ENCODE measurements around the gene FOCAD.

FOCAD gene

DNA sequence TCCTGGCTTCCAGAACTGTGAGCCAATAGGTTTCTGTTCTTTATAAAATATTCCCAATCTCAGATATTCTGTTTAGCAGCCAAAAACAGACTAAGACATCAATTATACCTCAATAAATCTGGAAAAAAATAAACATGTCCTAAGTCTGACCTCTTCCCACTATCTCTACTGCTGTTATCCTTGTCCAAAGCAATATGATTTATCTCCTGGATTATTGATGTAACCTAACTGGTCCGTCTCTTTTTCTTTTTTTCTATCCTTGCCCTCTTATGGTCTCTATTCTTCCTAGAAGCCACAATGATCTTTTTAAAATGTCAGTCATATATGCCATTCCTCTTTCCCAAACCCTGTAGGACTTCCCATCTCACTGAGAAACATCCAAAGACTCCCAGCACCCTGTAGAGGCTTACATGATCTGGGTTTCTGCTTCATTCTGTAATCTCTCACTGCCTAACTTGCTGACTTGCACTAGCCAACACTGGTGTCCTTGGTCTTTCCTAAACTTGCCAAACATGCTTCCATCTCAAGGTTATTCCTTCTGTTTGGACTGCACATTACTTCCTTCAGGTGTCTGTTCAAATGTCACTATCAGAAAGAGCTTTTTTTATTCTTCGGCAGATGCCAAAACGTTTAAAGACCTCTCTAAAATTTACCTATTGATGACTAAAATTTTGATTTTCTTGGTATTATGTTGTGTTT is 13.1 kb downstream of the FOCAD start:
- 91 to 97% methylated on average over 2 to 3 of the region's 3 CpGs for WGBS, 2 experiments
- Histone ChIP-seq H3K36me3 (ENCODE audit: control insufficient read depth, insufficient read depth, low read length) (no peaks in the 10 kb centered on the region), H3K27me3 (ENCODE audit: control insufficient read depth, insufficient read depth, low read length, poor library complexity, severe bottlenecking) (no peaks in the 10 kb centered on the region), H3K4me1 (ENCODE audit: control insufficient read depth, insufficient read depth, low read length) (peaks cover 6% of the 10 kb centered on the region), H3K27ac (ENCODE audit: insufficient read depth, low read depth, low read length, poor library complexity, severe bottlenecking) (no peak overlapping the region), H3K9me3 (ENCODE audit: control insufficient read depth, low read length) (no peaks in the 10 kb centered on the region), H3K4me3 (ENCODE audit: insufficient read depth, low read depth, low read length) (no peak overlapping the region)

DNA sequence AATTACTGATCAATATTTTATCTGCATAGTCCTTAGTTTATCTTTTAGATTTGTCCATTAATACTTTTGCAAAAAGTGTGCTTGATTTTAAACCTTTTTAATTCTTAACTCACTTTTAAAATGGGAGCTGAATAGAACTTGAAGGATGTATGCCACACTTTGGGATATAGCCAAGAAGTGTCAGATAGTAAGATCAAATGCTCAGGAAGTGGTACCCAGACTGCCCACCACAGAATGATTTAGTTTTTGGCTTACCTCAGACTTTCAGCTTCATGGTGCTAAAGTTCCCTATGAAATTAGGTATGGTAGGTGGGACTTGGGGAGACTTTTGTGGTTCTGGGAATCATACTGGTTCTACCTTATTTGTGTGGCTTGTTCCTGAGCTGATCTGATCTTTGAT is 14.7 kb downstream of the FOCAD start:
- Histone ChIP-seq H3K27me3 (ENCODE audit: control insufficient read depth, insufficient read depth, low read length, poor library complexity, severe bottlenecking) (no peaks in the 10 kb centered on the region), H3K27ac (ENCODE audit: insufficient read depth, low read depth, low read length, poor library complexity, severe bottlenecking) (no peak overlapping the region), H3K36me3 (ENCODE audit: control insufficient read depth, insufficient read depth, low read length) (no peaks in the 10 kb centered on the region), H3K4me3 (ENCODE audit: insufficient read depth, low read depth, low read length) (no peak overlapping the region), H3K9me3 (ENCODE audit: control insufficient read depth, low read length) (no peaks in the 10 kb centered on the region), H3K4me1 (ENCODE audit: control insufficient read depth, insufficient read depth, low read length) (no peaks in the 10 kb centered on the region)

DNA sequence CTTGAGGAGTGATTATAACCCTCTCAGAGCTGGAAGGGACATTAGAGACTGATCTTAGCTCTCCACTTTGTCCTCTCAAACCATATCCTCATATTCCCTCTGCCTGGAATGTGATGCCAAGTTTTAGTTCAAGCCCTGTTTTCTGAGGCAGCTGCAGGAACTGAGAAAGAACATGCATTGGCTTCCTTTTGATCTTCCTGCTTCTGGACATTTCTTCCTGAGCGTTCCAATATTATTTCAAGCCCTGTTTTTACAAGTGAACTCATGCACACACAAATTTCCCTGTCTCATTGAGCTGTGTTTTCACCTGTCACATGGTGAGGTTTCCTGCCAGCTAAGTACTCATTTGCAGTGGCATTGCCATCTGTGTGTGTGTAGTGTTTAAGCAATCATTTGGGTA is 17.0 kb downstream of the FOCAD start:
- no peak overlapping the region for H3K27ac ChIP-seq (ENCODE audit: insufficient read depth, low read depth, low read length, poor library complexity, severe bottlenecking)
- no peak overlapping the region for H3K4me3 ChIP-seq (ENCODE audit: insufficient read depth, low read depth, low read length)
- no peaks in the 10 kb centered on the region for H3K27me3 ChIP-seq (ENCODE audit: control insufficient read depth, insufficient read depth, low read length, poor library complexity, severe bottlenecking)
- no peaks in the 10 kb centered on the region for H3K9me3 ChIP-seq (ENCODE audit: control insufficient read depth, low read length)
- no peaks in the 10 kb centered on the region for H3K36me3 ChIP-seq (ENCODE audit: control insufficient read depth, insufficient read depth, low read length)
- WGBS, 2 experiments = 81 to 88% methylated on average over 1 of the region's 1 CpG
- no peaks in the 10 kb centered on the region for H3K4me1 ChIP-seq (ENCODE audit: control insufficient read depth, insufficient read depth, low read length)

DNA sequence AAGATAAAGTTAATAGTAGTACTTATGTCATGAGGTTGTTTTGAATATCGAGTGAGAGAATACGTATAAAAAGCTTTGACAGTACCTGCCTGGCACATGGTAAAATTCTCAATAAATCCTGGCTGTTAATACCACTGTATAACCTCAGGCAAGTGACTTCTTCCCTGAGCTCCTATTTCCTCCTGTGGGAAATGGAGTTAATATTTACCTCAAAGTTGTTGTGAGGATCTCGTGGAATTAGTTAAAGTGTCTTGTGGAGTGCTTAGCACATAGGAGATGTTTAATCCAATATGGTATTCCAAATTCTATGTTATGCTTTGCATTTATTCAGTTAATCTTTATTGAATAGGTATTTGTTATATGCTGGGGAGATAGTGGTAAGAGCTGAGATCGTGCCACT is 18.5 kb downstream of the FOCAD start:
- H3K4me3 ChIP-seq (ENCODE audit: insufficient read depth, low read depth, low read length) = no peak overlapping the region
- H3K4me1 ChIP-seq (ENCODE audit: control insufficient read depth, insufficient read depth, low read length) = no peaks in the 10 kb centered on the region
- no peaks in the 10 kb centered on the region for H3K9me3 ChIP-seq (ENCODE audit: control insufficient read depth, low read length)
- 95 to 98% methylated on average over 4 of the region's 4 CpGs for WGBS, 2 experiments
- H3K27ac ChIP-seq (ENCODE audit: insufficient read depth, low read depth, low read length, poor library complexity, severe bottlenecking) = no peak overlapping the region
- no peaks in the 10 kb centered on the region for H3K36me3 ChIP-seq (ENCODE audit: control insufficient read depth, insufficient read depth, low read length)
- H3K27me3 ChIP-seq (ENCODE audit: control insufficient read depth, insufficient read depth, low read length, poor library complexity, severe bottlenecking) = no peaks in the 10 kb centered on the region

DNA sequence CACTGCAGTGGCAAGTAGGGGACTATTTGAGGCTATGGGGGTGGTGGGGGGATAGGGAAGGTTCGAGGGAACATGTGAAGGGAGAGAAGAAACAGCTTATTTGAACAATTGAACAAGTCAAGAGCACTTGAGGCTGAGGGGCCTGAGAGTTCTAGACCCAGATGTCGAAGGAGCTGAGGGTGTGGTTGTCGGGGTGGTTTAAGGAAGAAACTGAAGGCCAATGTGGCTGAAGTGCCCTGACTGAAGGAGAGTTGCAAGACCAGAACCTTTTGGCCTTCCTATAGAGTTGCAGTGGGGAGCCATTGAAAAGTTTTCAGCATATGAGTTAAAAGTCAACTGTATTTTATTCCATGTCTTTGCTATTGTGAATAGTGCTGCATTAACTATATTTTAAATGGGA is 19.1 kb downstream of the FOCAD start:
- Histone ChIP-seq H3K9me3 (ENCODE audit: control insufficient read depth, low read length) (no peaks in the 10 kb centered on the region), H3K4me1 (ENCODE audit: control insufficient read depth, insufficient read depth, low read length) (no peaks in the 10 kb centered on the region), H3K4me3 (ENCODE audit: insufficient read depth, low read depth, low read length) (no peak overlapping the region), H3K27me3 (ENCODE audit: control insufficient read depth, insufficient read depth, low read length, poor library complexity, severe bottlenecking) (no peaks in the 10 kb centered on the region), H3K27ac (ENCODE audit: insufficient read depth, low read depth, low read length, poor library complexity, severe bottlenecking) (no peak overlapping the region), H3K36me3 (ENCODE audit: control insufficient read depth, insufficient read depth, low read length) (no peaks in the 10 kb centered on the region)
- 87 to 93% methylated on average over 3 of the region's 3 CpGs for WGBS, 2 experiments

- Histone ChIP-seq H3K4me1 (ENCODE audit: control insufficient read depth, insufficient read depth, low read length) (no peaks in the 10 kb centered on the region), H3K4me3 (ENCODE audit: insufficient read depth, low read depth, low read length) (no peak overlapping the region), H3K27me3 (ENCODE audit: control insufficient read depth, insufficient read depth, low read length, poor library complexity, severe bottlenecking) (no peaks in the 10 kb centered on the region), H3K36me3 (ENCODE audit: control insufficient read depth, insufficient read depth, low read length) (no peaks in the 10 kb centered on the region), H3K27ac (ENCODE audit: insufficient read depth, low read depth, low read length, poor library complexity, severe bottlenecking) (no peak overlapping the region), H3K9me3 (ENCODE audit: control insufficient read depth, low read length) (no peaks in the 10 kb centered on the region)
- 91 to 92% methylated on average over 2 of the region's 2 CpGs for WGBS, 2 experiments
Observed at GRCh38 chr9:20707708-20708107, 23.6 kb downstream of the FOCAD start.

DNA sequence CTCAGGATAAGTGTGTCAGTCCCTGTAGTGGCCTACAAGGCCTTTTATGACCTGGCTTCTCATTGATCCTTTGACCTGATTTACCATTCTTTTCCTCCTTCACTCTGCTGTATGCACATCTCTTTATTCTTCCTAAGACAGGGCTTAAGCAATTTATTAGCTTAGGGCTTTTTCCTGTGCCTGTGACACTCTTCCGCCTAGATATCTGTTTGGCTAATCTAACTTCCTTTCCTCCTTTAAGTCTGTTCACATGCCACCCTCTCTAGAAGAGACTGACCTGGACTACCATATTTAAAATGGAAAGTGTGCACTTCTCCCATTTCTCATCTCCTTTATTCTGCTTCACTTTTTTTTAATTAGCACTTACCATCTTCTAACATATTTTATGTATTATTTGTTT is 29.1 kb downstream of the FOCAD start:
- Histone ChIP-seq H3K27me3 (ENCODE audit: control insufficient read depth, insufficient read depth, low read length, poor library complexity, severe bottlenecking) (no peaks in the 10 kb centered on the region), H3K4me1 (ENCODE audit: control insufficient read depth, insufficient read depth, low read length) (no peaks in the 10 kb centered on the region), H3K4me3 (ENCODE audit: insufficient read depth, low read depth, low read length) (no peak overlapping the region), H3K36me3 (ENCODE audit: control insufficient read depth, insufficient read depth, low read length) (peaks cover 5% of the 10 kb centered on the region), H3K27ac (ENCODE audit: insufficient read depth, low read depth, low read length, poor library complexity, severe bottlenecking) (no peak overlapping the region), H3K9me3 (ENCODE audit: control insufficient read depth, low read length) (no peaks in the 10 kb centered on the region)
- WGBS, 2 experiments = 100% methylated on average over 1 of the region's 1 CpG

GRCh38 chr9:20714442-20715415 is 30.7 kb downstream of the FOCAD start:
- H3K27ac ChIP-seq (ENCODE audit: insufficient read depth, low read depth, low read length, poor library complexity, severe bottlenecking) = no peak overlapping the region
- 88 to 100% methylated on average over 1 to 2 of the region's 2 CpGs for WGBS, 2 experiments
- H3K4me3 ChIP-seq (ENCODE audit: insufficient read depth, low read depth, low read length) = no peak overlapping the region
- no peaks in the 10 kb centered on the region for H3K4me1 ChIP-seq (ENCODE audit: control insufficient read depth, insufficient read depth, low read length)
- peaks cover 5% of the 10 kb centered on the region for H3K36me3 ChIP-seq (ENCODE audit: control insufficient read depth, insufficient read depth, low read length)
- H3K9me3 ChIP-seq (ENCODE audit: control insufficient read depth, low read length) = no peaks in the 10 kb centered on the region
- H3K27me3 ChIP-seq (ENCODE audit: control insufficient read depth, insufficient read depth, low read length, poor library complexity, severe bottlenecking) = no peaks in the 10 kb centered on the region

GRCh38 chr9:20722221-20722620 is 38.2 kb downstream of the FOCAD start:
- Histone ChIP-seq H3K4me3 (ENCODE audit: insufficient read depth, low read depth, low read length) (no peak overlapping the region), H3K4me1 (ENCODE audit: control insufficient read depth, insufficient read depth, low read length) (no peaks in the 10 kb centered on the region), H3K27me3 (ENCODE audit: control insufficient read depth, insufficient read depth, low read length, poor library complexity, severe bottlenecking) (no peaks in the 10 kb centered on the region), H3K27ac (ENCODE audit: insufficient read depth, low read depth, low read length, poor library complexity, severe bottlenecking) (no peak overlapping the region), H3K36me3 (ENCODE audit: control insufficient read depth, insufficient read depth, low read length) (peaks cover 3% of the 10 kb centered on the region), H3K9me3 (ENCODE audit: control insufficient read depth, low read length) (no peaks in the 10 kb centered on the region)
- 100% methylated on average over 1 of the region's 1 CpG for WGBS, 2 experiments

DNA sequence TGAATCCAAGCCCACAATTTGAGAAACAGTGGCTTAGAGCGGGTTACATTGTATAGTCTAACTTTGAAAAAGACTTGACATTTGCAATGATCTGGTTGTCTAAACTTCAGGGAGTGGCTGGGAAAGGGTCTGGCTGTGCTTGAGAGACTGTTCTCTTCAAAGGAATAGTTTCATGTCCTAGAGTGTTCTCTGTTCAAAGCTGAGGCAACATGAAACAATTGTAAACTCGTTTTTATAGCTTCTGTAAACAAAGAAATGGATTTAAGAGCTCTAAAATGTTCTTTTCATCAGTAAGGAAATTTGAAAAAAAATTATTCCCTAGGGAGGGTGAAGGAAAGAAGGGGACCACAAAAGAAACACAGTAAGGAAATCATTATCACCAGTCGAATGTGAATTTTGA is 41.6 kb downstream of the FOCAD start:
- H3K4me1 ChIP-seq (ENCODE audit: control insufficient read depth, insufficient read depth, low read length) = no peaks in the 10 kb centered on the region
- 95 to 99% methylated on average over 3 of the region's 3 CpGs for WGBS, 2 experiments
- peaks cover 3% of the 10 kb centered on the region for H3K36me3 ChIP-seq (ENCODE audit: control insufficient read depth, insufficient read depth, low read length)
- H3K27ac ChIP-seq (ENCODE audit: insufficient read depth, low read depth, low read length, poor library complexity, severe bottlenecking) = no peak overlapping the region
- no peak overlapping the region for H3K4me3 ChIP-seq (ENCODE audit: insufficient read depth, low read depth, low read length)
- H3K9me3 ChIP-seq (ENCODE audit: control insufficient read depth, low read length) = no peaks in the 10 kb centered on the region
- H3K27me3 ChIP-seq (ENCODE audit: control insufficient read depth, insufficient read depth, low read length, poor library complexity, severe bottlenecking) = no peaks in the 10 kb centered on the region

All from ectodermal cell (in vitro differentiated cells).